RCC 7860 (cell line): ENCODE data around the gene GORASP2.
"Not testable (repeated sequence)": the region's sequence is repeated elsewhere in the genome, so short reads cannot be mapped to it uniquely, and the experiment has no call there.

Experiments
- DNase-seq: peaks from one replicate; pipeline ENCODE4 v3.0.0-alpha.2; 2015; ENCODE audit warnings: low spot score
- FAIRE-seq: peaks from 2 replicates; lab custom pipeline; 2012; peaks lifted over from hg19 to GRCh38; lab: Jason Lieb, UNC

GORASP2 gene

DNA sequence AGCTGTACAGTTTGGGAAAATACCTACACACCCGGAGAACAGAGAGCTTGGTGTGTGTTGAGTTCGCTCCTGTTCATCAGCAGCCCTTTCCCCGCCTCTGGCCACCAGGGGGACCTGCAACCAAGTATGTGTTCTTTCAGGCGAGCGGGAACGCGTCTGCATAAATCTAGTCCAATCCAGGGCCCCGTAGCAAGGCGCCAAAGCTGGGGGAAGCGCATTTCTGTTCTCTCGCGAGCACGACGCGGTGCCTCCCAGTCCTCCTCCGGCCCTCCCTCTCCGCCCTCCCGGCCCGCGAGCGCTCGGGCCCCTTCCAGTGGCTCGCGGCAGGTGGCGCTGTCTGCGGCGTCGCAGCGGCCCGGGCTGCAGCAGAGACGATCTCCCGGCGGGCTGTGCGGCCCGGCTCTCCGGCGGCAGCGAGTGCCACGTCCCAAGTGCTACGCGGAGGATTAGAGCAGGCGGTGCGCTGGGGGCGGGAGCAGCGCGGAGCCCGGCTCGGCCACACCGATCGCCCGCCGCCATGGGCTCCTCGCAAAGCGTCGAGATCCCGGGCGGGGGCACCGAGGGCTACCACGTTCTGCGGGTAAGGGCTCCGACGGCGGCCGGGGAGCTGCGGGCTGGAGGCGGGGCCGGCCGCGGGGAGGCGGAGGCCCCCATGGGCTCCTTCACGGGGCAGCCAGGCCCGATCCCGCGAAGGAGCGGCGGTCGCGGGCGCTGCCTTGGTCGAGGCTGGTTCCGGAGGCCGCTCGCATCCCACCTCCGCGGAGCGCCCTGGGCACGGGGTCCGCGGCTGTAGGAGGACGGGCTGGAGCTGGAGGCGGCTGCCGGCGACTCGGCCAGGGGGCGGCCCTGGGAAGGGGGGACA is at the start of gene GORASP2:
TSS of gene GORASP2 (plus strand) at position 430 of the 862 bp plus-strand sequence. CDS start at position 518, 88 bp downstream.
- peak; percentile 99 for DNase-seq
- FAIRE-seq = peak; percentile 76

DNA sequence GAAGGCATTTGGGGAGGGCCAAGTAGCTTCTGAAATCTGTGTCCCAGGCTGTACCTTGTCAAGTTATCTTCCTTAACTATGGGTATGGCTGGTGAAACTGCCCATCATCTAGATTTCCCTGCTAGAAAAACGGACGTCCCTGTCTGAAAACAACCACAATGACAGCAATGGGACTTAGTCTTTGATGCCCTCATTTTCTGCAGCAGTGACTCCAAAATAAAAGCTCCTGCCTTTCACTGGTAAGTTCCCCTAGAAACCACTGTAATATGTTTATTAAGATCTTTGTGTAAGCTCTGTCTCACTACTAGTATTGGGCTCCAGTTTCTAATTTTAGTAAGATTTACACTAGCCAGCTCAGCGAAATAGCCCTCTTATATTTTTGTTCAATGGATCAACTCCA is 47.2 kb upstream of the GORASP2 start:
- DNase-seq = no peak
- FAIRE-seq = no peak

DNA sequence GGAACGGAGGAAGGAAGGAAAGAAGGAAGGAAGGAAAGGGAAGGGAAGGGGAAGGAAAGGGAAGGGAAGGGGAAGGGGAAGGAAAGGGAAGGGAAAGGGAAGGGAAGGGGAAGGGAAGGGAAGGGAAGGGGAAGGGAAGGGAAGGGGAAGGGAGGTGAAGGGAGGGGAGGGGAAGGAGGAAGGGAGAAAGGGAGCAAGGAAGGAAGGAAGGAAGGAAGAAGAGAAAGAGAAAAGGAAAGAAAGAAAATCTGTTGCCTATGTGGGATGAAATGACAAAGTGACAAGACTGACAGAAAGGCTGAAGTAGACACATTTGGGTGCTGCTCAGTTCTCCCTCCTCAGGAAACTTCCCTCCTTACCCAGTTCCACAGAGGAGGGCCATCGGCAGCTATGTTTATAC is 46.3 kb upstream of the GORASP2 start:
- DNase-seq (no peak), FAIRE-seq (no peak)

DNA sequence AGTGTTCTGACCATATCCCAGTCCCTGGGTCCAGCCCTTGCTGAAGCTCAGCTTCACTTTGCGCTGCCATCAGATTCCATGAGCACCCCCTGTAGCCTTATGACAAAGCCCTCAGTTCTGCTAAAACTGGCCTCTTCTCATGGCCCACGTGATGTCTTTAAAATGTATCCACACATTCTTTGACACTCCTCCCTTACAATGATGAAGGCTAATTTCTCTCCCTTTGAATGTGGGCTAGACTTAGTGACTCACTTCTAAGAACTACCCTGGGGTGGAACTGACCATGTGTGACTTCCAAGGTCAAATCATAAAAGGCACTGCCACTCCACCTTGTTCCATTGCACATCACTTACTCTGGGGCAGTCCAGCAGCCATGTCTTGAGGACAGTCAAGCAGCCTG is 45.4 kb upstream of the GORASP2 start:
- DNase-seq = peak; percentile 83
- FAIRE-seq = peak; percentile 82

DNA sequence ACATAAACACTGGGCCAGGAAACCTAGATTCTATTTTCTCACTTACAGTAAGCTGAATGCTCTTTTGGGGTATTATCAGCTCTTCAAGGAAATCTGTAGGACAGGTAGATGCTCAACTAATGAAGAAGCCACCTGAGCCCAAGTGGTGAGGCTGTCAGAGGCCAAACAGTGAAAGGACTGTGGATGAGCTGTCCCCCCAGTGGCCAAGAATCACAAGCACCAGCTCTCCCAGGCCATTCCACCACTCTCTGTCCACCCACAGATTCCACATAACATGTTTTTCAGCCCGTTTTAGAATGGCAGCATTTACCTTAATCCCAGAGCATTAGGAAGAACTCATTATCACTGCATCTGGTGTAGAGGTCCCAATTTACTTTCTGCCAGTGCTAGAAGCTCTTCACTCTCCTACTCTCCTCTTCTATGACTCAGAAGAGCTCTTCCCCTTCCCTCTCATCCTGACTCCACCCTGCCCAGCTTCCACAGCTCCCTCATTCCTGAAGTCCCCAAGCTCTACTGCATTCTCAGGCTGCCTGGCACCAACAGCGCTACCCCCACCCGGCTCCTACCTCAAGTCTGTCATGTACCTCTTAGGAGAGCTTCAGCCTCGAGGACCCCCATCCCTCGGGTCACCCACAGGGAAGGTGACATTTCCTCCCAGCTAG is 43.8 kb upstream of the GORASP2 start:
- peak; percentile 20 for DNase-seq
- no peak for FAIRE-seq

DNA sequence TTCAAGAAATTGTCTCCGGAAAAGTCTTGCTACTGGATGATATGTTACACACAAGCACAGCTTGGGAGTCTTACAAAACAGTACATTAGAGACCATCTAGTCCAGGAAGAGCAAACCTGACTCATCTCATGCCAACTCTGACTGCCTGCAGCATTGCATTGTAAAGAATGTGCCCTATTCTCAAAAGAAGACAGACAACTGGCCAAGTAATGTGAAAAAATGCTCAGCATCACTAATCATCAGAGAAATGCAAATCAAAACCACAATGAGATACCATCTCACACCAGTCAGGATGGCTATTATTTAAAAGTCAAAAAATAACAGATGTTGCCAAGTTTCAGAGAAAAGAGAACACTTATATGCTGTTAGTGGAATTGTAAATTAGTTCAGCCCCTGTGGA is 42.7 kb upstream of the GORASP2 start:
- peak; percentile 69 for DNase-seq
- peak; percentile 35 for FAIRE-seq

DNA sequence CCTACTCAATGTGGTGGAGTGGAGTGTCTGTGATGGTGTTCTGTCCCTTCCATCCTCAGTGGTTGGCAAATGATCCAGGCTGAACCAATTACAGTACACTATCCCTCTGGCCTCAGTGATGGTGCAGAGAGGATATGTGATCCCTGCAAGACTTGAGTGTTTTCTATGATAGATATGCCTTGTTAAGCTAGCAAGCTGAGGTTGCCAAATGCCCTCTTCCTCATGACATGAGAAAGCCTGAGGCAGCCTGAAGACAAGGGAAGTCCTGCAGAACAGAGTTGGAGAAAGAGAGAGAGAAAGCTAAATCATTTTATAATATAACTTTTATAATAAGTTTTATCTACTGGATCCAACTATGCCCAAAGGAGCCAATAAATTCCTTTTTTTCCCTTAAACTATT is 41.6 kb upstream of the GORASP2 start:
- FAIRE-seq (no peak), DNase-seq (no peak)

DNA sequence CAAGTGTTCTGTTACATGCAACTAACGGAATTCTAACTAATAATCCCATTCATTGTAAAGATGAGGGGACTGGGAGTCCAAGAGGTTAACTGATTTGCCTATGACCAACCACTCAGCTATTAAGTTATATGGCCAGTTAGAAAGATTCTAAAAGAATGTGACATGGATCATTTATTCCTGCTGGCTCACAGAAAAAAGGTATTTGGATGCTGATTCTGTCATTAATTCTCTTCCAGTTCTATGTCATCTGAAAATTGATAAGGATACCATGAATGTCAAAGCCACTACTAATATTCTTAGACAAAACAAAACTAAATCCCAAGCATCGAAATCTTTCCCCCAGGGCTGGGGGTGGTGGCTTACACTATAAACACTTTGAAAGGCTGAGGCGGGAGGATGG is 41.2 kb upstream of the GORASP2 start:
- DNase-seq (peak; percentile 25), FAIRE-seq (peak; percentile 20)

DNA sequence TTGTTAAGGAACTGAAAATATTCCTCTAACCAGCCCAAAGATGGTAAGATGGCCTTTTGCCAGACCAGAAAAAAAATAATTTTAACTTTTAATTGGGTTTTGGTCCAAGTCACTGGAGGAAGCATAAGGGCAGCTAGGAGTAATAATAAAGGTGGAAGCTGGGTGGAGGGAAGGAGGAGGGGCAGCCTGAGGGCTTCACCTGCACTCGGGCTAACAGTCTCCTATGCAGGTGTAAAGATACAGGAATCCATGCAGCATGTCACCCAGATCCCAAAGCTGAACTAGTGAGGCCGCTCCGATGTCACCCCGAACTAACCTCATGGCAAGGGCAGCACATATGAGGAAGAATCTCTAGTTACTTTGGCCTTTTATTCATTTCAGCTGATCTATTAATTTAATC is 37.2 kb upstream of the GORASP2 start:
- DNase-seq (no peak), FAIRE-seq (no peak)

DNA sequence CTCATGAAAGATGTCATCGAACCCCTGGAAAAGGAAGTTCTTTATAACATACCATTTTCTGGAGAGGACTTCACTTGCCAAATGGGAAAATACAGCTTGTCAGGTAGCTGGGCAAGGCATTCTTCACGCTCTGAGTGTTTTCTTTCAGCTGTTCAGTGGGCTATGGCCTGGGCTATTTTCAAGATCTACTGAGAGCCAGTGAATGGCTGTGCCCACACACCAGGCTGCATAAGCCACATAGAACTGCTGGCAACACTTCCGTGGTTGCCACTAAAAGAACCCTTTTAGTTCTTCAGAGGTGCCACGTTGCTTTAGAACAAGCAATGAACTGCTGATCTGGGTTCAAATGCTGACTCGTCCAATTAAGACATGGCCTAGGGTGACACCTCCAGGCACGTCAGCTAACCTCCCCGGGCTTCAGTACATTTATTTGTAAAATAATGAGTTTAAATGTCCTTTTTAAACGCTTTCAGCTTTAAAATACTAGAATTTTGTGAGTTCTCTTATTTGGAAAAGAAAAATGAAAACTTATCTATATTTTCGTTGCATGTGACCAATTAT is 36.6 kb upstream of the GORASP2 start:
- FAIRE-seq (no peak), DNase-seq (no peak)

DNA sequence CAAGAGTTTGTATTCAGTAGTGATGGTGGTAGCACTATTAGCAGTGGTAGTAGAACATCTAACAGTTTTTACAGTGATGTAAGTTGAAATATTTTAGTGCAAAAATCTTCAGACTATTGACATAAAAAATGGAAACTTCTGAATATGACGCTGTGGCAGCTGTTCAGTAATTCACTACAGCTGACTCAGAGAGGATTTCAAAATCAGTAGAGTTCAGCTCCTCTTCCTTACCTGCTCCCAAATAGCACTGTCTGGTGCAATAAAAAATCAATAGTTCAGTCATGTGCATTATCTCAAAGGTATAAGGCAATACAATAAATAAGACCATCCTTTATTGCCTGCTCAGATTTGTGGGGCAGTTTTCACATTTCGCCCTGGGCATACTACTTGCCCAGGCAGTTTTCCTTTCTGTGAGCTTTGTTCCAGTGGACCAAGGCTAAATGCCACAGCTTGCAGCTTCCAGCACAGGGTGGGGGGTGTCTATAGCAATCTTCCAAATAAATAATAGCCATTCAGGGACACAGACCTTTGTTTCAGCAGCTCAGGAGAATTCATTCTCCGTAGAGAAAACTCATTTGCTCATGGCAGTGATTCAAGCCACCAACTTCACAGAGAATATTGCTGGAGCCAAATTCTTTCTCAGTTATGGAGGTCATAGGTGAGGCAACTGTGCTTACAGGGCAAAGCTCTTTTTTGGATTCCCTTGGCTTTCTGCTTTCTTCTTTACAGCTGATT is 33.9 kb upstream of the GORASP2 start:
- FAIRE-seq = no peak
- no peak for DNase-seq

DNA sequence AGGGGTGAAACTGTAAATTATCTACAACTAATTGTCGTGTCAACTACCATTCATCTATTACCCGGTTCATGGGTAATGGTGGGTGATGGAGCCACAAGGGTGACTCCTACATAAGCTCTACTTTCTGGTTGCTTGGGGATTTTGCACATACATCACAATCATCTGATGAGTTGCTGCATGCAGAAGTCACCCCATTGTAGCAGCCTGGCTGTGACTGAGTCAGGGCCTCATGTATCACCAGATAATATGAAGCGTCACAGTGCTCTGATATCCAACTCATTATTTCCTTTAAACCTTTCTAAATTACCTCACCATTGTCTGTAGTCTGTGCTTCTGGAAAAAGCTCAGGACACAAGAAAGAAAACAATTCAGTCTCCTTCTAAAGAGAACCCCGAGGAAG is 32.4 kb upstream of the GORASP2 start:
- FAIRE-seq (no peak), DNase-seq (no peak)

DNA sequence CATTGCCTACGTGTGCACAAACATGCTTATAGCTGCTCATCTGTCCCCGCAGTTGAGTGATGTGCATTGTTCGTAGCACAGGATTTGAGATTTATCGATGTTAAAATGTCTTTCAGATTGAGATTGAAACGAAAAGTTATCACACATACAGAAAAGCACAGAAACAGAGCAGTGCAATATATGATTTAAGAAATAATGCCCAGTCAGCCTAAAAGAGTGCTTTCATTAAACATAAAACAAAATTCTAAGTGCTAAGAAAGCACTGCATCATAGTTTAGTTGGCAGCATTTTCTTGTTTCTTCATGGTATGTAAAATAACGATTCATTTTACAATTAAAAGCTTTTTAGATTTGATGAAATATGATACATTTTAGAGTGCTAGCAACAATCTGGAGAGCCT is 31.9 kb upstream of the GORASP2 start:
- no peak for DNase-seq
- FAIRE-seq = no peak

DNA sequence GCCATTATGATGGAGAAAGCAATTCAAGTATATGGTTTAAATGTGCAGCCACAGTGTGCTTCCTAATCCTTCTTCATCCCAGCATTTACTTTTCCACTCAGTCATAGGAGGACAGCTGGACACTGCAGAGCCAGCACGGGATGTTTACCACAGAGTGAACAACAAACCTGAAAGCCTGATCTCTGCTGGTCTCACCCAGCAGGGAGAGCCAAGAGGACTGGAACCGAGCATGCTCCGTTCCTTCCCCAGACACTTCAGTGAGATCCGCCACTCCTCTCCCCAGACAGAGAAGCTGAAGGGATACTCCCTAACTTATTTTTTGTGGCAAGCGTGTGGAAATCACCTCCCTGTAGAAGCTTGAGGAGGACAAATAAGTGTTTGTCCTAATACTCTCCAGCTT is 23.2 kb upstream of the GORASP2 start:
- no peak for FAIRE-seq

DNA sequence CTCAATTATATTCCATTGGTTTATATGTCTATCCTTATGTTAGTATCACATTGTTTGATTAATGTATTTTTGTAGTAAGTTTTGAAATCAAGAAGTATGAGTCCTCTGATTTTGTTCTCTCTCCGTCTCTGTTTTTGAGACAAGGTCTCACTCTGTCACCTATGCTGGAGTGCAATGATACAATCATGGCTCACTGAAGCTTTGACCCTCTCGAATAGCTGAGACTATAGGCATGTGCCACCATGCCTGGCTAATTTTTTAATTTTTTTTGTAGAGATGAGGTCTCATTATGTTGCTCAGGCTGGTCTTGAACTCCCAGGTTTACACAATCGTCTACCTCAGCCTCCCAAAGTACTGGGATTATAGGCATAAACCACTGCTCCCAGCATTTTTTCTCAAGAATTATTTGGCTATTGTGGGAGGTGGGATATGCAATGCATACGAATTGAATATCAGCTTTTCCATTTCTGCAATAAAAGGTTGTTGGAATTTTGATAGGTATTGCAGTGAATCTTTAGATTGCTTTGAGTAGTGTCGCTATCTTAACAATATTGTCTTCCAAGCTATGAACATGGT is 17.7 kb upstream of the GORASP2 start:
- FAIRE-seq (no peak), DNase-seq (no peak)

More for the DNA sequence above, 23.2 kb upstream of the GORASP2 start:
- no peak for DNase-seq

DNA sequence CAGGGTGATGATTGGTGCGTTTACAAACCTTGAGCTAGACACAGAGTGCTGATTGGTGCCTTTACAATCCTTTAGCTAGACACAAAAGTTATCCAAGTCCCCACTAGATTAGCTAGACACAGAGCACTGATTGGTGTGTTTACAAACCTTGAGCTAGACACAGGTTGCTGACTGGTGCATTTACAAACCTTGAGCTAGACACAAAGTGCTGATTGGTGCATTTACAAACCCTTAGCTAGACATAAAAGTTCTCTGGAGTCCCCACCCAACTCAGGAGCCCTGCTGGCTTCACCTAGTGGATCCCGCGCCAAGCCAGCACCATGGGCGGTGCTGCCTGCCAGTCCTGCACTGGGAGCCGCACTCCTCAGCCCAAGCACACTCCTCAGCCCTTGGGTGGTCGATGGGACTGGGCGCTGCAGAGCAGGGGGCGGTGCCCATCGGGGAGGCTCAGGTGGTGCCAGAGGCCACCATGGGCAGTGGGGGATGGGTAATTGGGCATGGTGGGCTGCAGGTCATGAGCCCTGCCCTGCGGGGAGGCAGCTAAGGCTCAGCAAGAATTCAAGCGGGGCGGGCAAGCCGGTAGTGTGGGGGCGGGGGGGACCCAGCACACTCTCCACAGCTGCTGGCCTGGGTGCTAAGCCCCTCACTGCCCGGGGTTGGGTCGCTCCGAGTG is 13.9 kb upstream of the GORASP2 start:
- DNase-seq, FAIRE-seq: not testable (repeated sequence)

DNA sequence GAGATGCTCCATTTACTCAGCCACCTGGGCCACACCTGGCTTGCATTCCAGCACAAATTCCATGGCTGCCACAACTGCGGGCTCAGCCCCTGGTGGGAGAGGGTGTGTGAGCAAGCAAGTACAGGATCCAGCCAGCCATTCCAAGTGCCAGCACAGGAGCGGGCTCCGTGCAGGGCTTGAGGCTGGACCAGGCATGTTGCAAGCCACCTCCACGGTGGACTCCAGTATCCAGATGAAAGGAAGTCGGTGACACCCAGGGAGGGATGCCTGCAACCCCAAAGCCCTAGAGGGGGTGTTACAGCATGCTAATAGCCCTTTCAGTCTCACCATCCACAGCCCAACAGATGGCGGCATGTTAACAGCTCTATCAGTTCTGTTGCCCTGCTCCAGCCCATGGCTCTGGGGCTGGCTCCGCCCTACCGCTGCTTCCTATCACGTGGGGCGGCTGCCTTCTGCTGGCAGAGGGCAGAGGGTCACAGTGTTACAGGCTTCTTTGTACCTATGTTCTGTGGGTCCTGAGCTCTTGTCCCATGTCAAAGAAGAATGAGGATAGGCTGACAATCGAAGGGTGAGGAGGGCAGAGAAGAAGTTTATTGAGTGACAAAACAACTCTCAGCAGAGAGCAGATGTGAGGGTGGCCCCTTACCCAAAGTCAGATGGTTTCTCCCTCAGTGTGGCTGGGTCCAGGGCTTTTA is 11.7 kb upstream of the GORASP2 start:
- FAIRE-seq = no peak
- DNase-seq = no peak

DNA sequence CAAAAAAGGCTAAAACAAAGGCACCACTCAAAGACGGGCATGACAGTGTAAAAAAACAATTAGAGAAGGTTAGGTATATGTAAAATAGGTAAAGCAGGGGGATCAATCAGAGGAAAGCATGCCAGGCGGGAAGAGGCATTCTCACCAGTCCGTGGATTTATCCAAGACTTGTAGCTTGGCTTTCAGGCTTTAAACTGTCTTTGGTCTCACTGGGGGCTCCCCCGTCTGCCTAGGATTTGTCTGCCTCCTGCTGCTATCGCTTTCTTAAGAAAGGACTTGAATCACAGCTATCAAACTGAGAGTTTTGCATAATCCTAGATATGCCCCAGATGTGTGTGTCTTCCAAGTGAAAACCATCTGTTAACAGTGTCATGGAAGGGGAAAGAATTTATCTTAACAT is 11.1 kb upstream of the GORASP2 start:
- DNase-seq = no peak
- no peak for FAIRE-seq

DNA sequence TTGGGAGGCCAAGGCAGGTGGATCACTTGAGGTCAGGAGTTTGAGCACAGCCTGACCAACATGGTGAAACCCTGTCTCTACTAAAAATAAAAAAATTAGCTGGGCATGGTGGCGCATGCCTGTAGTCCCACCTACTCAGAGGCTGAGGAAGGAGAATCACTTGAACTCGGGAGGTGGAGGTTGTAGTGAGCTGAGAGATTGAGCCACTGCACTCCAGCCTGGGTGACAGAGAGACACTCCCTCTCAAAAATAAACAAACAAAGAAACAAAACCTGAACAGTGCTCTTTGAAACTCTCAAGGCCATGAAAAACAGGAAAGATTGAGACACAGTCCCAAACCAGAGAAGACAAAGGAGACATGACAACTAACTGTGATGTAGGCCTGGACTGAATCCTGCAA is 7.2 kb upstream of the GORASP2 start:
- DNase-seq, FAIRE-seq: not testable (repeated sequence)
